CD4-positive, alpha-beta T cell (primary cell): ENCODE results near the gene CERS6. TPM values are rescaled to one million over a fixed set of nuclear protein-coding genes. Genes with fewer than 3 reads are reported as not detected.

ENCODE experiments used
- ATAC-seq: fragments of 200-7000 bp; cut with Tn5 transposase; one replicate; pipeline ENCODE4 v1.10.0; 2022; ENCODE audit warnings: mild to moderate bottlenecking; ENCODE audit not compliant: poor library complexity
- CTCF ChIA-PET: fragments of 350-600 bp; sonication (Branson Sonifier 250); formaldehyde crosslinking; loops from one replicate; lab custom pipeline; 2021; ENCODE audit warnings: antibody characterized with exemption, inconsistent platforms; lab: Charles Lee
- POLR2A ChIA-PET: fragments of 350-600 bp; sonication (Branson Sonifier 250); formaldehyde crosslinking; loops from one replicate; lab custom pipeline; 2021; ENCODE audit warnings: antibody characterized with exemption, inconsistent platforms; lab: Charles Lee
- DNase-seq, 14 experiments: peaks; one replicate each; pipeline ENCODE4 v3.0.0-alpha.2; 2013 to 2020; ENCODE audit warnings: mixed read lengths in 2 of 14
- H3K27ac ChIP-seq, 2 donors: one replicate each; pipeline versions ENCODE4 v1.5.1 to v1.7.0; 2013; ENCODE audit warnings: low read length in 2 of 2, low read depth in 1 of 2, mild to moderate bottlenecking in 1 of 2
- H3K27me3 ChIP-seq, 2 experiments: 1 replicate in 1 of 2; 2 replicates in 1 of 2; pipeline versions ENCODE4 v1.6.1 to v1.7.0; 2013; ENCODE audit warnings: low read length in 2 of 2, control low read depth in 1 of 2, mild to moderate bottlenecking in 1 of 2, moderate library complexity in 1 of 2; ENCODE audit not compliant: insufficient read depth in 2 of 2, control insufficient read depth in 1 of 2
- H3K36me3 ChIP-seq: one replicate; pipeline ENCODE4 v1.6.1; 2013; ENCODE audit warnings: low read length, control low read depth; ENCODE audit not compliant: insufficient read depth
- H3K4me1 ChIP-seq: one replicate; pipeline ENCODE4 v1.6.1; 2013; ENCODE audit warnings: low read length, control low read depth; ENCODE audit not compliant: insufficient read depth
- H3K4me3 ChIP-seq: one replicate; pipeline ENCODE4 v1.5.1; 2013; ENCODE audit warnings: mild to moderate bottlenecking, low read length, moderate library complexity
- H3K9me3 ChIP-seq, 2 experiments: 1 replicate in 1 of 2; 2 replicates in 1 of 2; pipeline versions ENCODE4 v1.6.1 to v1.7.0; 2013; ENCODE audit warnings: low read length in 2 of 2, mild to moderate bottlenecking in 2 of 2, control low read depth in 1 of 2, moderate library complexity in 1 of 2; ENCODE audit not compliant: control insufficient read depth in 1 of 2, insufficient read depth in 1 of 2
- H3K27ac Mint-ChIP-seq: one replicate; pipeline ENCODE4 v1.8.0; 2020; ENCODE audit warnings: mixed read lengths
- H3K27me3 Mint-ChIP-seq: one replicate; pipeline ENCODE4 v1.8.0; 2021; ENCODE audit warnings: mixed read lengths
- H3K36me3 Mint-ChIP-seq: one replicate; pipeline ENCODE4 v1.8.0; 2021; ENCODE audit warnings: low read depth, mixed read lengths
- H3K4me1 Mint-ChIP-seq: one replicate; pipeline ENCODE4 v1.8.0; 2021; ENCODE audit warnings: low read depth, mixed read lengths
- H3K4me3 Mint-ChIP-seq: one replicate; pipeline ENCODE4 v1.8.0; 2020; ENCODE audit warnings: mild to moderate bottlenecking, mixed read lengths
- H3K9me3 Mint-ChIP-seq: one replicate; pipeline ENCODE4 v1.8.0; 2020; ENCODE audit warnings: mixed read lengths
- intact Hi-C, 2 experiments: fragments of 100-400 bp; cut with DNase I in 1 of 2; cut with micrococcal nuclease in 1 of 2; formaldehyde crosslinking; loops; one replicate each; pipeline versions ENCODE4 v1.15.1 to v1.9.0; 2023 to 2025; cut with DNase I, micrococcal nuclease
- total RNA-seq, 174 experiments: library from RNA in 2 of 174; stranded (reverse) in 2 of 174; gene quantifications; one replicate each; pipeline ENCODE4 v1.2.3 and lab custom pipeline; 2021 to 2026
- TF ChIP-seq, protein P1 (sequence below): fragments of 200-600 bp; IDR thresholded peaks from one replicate; pipeline ENCODE4 v1.8.0; 2022; ENCODE audit warnings: antibody characterized with exemption, mild to moderate bottlenecking

Gene CERS6
- total RNA-seq, 2 experiments from 2014 or later, result 16.9 to 17.9 TPM

DNA sequence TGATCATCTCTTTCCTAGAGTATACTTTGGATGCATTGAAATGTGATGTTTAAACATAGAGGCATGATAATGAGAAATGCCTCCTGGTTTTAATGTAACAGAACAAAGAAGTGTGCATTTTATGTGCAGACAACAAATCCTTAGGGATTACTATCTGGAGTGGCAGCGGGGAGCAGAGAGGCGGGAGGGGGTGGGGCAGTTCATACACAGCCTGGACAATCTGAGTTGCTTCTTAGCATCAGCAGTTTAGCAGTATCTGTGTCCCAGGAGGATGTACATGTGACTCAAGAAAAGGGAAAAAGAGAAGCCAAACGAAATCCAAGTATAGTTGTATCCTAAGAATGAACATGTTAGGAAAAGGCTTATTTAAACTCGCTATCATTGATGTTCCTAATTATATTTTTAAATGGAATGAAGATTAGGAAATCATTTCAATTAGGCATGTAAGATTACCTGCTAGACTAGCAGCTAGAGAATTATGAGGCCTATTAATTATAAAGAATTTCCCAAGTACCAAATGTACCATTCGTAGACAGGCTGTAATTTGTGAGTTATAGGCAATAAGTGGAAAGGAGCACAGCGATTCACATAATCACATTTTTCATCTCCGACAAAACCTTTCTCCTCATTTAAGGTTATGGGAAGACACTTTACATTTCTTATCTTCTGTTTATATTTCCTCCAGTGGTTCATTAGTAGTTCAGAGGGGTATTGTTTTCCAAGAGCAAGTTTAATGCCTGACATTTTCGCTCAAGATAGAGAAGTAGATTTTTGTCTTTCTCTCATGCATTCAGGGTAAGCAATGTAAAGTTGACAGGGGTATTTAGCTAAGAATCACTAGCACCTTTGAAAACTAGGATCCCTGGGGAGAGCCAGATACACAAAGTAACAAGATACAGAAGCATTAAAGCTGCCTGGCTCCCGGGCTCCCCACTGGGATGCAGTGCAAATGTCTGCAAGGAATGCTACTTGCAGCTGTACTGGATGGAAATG lies 205.1 kb downstream of the CERS6 start:
- no peaks in the 10 kb centered on the region for H3K36me3 ChIP-seq
- TF ChIP-seq, protein P1, sequence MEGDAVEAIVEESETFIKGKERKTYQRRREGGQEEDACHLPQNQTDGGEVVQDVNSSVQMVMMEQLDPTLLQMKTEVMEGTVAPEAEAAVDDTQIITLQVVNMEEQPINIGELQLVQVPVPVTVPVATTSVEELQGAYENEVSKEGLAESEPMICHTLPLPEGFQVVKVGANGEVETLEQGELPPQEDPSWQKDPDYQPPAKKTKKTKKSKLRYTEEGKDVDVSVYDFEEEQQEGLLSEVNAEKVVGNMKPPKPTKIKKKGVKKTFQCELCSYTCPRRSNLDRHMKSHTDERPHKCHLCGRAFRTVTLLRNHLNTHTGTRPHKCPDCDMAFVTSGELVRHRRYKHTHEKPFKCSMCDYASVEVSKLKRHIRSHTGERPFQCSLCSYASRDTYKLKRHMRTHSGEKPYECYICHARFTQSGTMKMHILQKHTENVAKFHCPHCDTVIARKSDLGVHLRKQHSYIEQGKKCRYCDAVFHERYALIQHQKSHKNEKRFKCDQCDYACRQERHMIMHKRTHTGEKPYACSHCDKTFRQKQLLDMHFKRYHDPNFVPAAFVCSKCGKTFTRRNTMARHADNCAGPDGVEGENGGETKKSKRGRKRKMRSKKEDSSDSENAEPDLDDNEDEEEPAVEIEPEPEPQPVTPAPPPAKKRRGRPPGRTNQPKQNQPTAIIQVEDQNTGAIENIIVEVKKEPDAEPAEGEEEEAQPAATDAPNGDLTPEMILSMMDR, result no peak
- H3K27me3 ChIP-seq, result no peaks in the 10 kb centered on the region
- no peaks in the 10 kb centered on the region for H3K27me3 Mint-ChIP-seq
- no peak overlapping the region for H3K27ac Mint-ChIP-seq
- ChIA-PET CTCF (no interaction called here), POLR2A (no interaction called here)
- no peaks in the 10 kb centered on the region for H3K4me1 ChIP-seq
- H3K4me1 Mint-ChIP-seq, result peaks cover 21% of the 10 kb centered on the region
- no peak overlapping the region for H3K4me3 Mint-ChIP-seq
- H3K27ac ChIP-seq, result no peak overlapping the region
- no peaks in the 10 kb centered on the region for H3K9me3 Mint-ChIP-seq
- intact Hi-C loops, result no loop called here
- DNase-seq, result no peak
- H3K36me3 Mint-ChIP-seq, result no peaks in the 10 kb centered on the region
- ATAC-seq, result no peak
- no peaks in the 10 kb centered on the region for H3K9me3 ChIP-seq
- H3K4me3 ChIP-seq, result no peak overlapping the region

DNA sequence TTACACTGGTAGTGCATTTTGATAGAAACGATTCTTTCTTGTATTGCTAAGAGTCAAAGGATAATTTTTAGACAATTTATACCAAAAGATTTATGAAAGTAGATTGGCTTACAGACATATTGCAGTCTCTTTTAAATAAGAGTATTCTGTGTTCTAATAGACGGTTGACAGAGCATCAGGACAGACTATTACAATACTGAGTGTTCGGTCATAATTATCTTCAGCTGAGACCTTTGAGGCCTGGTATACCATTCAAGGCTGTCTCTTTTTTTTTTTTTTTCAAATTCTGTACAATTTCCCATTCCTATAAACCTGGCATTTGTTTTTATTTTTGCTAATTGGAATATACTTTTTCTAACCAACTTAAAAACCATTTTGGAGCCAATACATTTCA lies 205.8 kb downstream of the CERS6 start:
- Mint-ChIP-seq H3K36me3 (no peaks in the 10 kb centered on the region), H3K27ac (no peak overlapping the region), H3K4me1 (peaks cover 28% of the 10 kb centered on the region), H3K4me3 (no peak overlapping the region), H3K27me3 (no peaks in the 10 kb centered on the region), H3K9me3 (no peaks in the 10 kb centered on the region)
- H3K36me3 ChIP-seq, result no peaks in the 10 kb centered on the region
- TF ChIP-seq, protein P1, result no peak
- ATAC-seq, result no peak
- no peaks in the 10 kb centered on the region for H3K4me1 ChIP-seq
- POLR2A ChIA-PET, result no interaction called here
- intact Hi-C loops, result no loop called here
- no peaks in the 10 kb centered on the region for H3K27me3 ChIP-seq
- H3K27ac ChIP-seq, result no peak overlapping the region
- no peaks in the 10 kb centered on the region for H3K9me3 ChIP-seq
- CTCF ChIA-PET, result no interaction called here
- H3K4me3 ChIP-seq, result no peak overlapping the region
- DNase-seq, result no peak

DNA sequence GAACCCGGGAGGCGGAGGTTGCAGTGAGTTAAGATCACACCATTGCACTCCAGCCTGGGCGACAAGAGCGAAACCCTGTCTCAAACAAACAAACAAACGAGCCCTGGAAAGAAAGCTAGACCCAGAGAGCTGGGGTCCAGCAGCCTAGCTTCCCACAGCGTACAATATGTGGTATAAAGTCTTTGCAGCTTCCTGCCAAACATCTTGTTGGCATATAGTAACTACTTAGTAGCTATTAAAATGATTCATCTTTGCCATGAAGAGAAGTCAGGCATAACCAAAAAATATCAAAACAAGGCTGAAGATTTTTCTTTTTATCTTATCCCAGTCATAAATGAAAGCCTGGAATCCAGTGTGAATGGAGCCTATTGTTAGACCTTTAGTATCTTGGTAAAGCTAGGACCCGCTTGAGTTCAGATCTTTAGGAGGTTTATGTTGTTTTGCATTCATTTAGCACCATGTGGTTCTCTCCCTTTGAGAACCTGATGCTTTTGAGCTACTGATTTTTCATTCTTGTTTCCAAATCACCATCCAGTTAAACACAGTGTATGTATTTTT lies 206.7 kb downstream of the CERS6 start:
- Histone ChIP-seq H3K9me3 (no peaks in the 10 kb centered on the region), H3K4me3 (no peak overlapping the region), H3K4me1 (peaks cover 3% of the 10 kb centered on the region), H3K36me3 (no peaks in the 10 kb centered on the region), H3K27ac (no peak overlapping the region), H3K27me3 (no peaks in the 10 kb centered on the region)
- Mint-ChIP-seq H3K9me3 (no peaks in the 10 kb centered on the region), H3K27me3 (no peaks in the 10 kb centered on the region), H3K4me3 (no peak overlapping the region), H3K36me3 (peaks cover 2% of the 10 kb centered on the region), H3K27ac (no peak overlapping the region), H3K4me1 (peaks cover 35% of the 10 kb centered on the region)
- ChIA-PET CTCF (interaction anchor here (1.0 kb wide), 1 partner anchor 10 kb away, joined by 3 read pairs; no protein-coding TSS in a partner anchor), POLR2A (no interaction called here)
- DNase-seq (no peak), ATAC-seq (no peak)
- intact Hi-C loops, result no loop called here
- TF ChIP-seq, protein P1, result no peak
